Measurements from ENCODE around the gene SHKBP1.

SHKBP1 gene

DNA sequence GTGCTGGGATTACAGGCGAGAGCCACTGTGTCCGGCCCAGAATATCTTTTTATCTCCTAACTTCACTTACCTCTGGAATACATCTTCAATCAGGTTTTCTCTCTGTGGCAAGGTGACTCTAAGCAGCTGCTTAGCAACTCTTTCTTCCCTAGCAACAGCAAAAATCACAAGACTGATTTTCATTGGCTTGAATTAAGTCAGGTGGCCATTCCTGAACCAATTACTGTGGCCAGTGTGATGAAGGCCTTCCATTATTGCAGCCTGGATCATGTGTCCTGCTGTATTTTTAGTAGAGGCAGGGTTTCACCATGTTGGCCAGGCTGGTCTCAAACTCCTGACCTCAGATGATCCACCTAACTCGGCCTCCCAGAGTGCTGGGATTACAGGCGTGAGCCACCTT lies 15.5 kb downstream of the SHKBP1 start:
- WGBS (ENCODE audit: extremely low coverage, insufficient coverage, low lambda C conversion rate) = no CpG with 5 or more reads among the region's 4 CpGs
- no peak overlapping the region for H3K4me3 ChIP-seq (ENCODE audit: low read length)
- H2BK15ac ChIP-seq (replicated peaks; ENCODE audit: low read depth) = no peak overlapping the region
- no peak overlapping the region for H4K5ac ChIP-seq (ENCODE audit: low read length)
- no peak overlapping the region for H2AK5ac ChIP-seq (ENCODE audit: low read length)
- H4K8ac ChIP-seq (ENCODE audit: low read depth, low read length) = no peak overlapping the region
- no peak overlapping the region for H3K56ac ChIP-seq (ENCODE audit: low read length)
- H3K27me3 ChIP-seq (ENCODE audit: insufficient read depth, low read length, poor library complexity) = peaks cover under 1% of the 10 kb centered on the region
- no peak overlapping the region for H3K4ac ChIP-seq (ENCODE audit: low read depth, low read length)
- no peaks in the 10 kb centered on the region for H3K79me2 ChIP-seq (ENCODE audit: control insufficient read depth, insufficient read depth, low read length)
- DNase-seq = peak; percentile 79
- no peak overlapping the region for H3K4me2 ChIP-seq (ENCODE audit: low read length)
- no peak overlapping the region for H3K18ac ChIP-seq (ENCODE audit: low read length)
- H3K27ac ChIP-seq (ENCODE audit: low read depth, low read length) = no peak overlapping the region
- no peak overlapping the region for H3K9ac ChIP-seq (ENCODE audit: low read length)
- no peak overlapping the region for H2BK5ac ChIP-seq (ENCODE audit: low read length)
- no peaks in the 10 kb centered on the region for H3K79me1 ChIP-seq (ENCODE audit: low read length)
- no peak overlapping the region for H2BK120ac ChIP-seq (ENCODE audit: low read depth, low read length)
- H3K36me3 ChIP-seq (ENCODE audit: control insufficient read depth, insufficient read depth, low read length) = no peaks in the 10 kb centered on the region
- no peaks in the 10 kb centered on the region for H3K4me1 ChIP-seq (ENCODE audit: control insufficient read depth, low read depth, low read length)
- H3K23ac ChIP-seq (ENCODE audit: low read length) = no peak overlapping the region

DNA sequence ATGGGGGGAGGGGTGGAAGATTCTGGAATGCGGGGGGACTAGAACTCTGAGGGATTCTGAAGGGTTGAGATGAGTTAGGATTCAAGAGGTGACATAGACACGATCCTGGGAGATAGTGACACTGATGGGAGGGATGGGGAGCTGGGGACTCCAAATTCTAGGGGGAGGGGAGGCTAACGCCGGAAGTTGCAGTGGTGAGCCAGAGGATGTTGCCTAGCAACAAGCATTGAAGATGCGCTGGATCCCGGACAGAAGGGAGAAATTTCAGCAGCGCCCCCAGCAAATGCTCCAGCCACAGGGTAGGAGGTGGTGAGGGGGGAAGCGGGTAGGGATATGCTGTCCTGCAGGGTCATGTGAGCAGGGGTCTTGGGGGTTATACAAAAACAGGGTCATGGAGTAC lies 17.6 kb downstream of the SHKBP1 start:
- Histone ChIP-seq H3K4me3 (ENCODE audit: low read length) (no peak overlapping the region), H2BK5ac (ENCODE audit: low read length) (no peak overlapping the region), H3K27ac (ENCODE audit: low read depth, low read length) (no peak overlapping the region), H3K23ac (ENCODE audit: low read length) (no peak overlapping the region), H2AK5ac (ENCODE audit: low read length) (no peak overlapping the region), H3K36me3 (ENCODE audit: control insufficient read depth, insufficient read depth, low read length) (no peaks in the 10 kb centered on the region), H2BK120ac (ENCODE audit: low read depth, low read length) (no peak overlapping the region), H3K56ac (ENCODE audit: low read length) (no peak overlapping the region), H4K8ac (ENCODE audit: low read depth, low read length) (no peak overlapping the region), H3K4me2 (ENCODE audit: low read length) (no peak overlapping the region), H3K4ac (ENCODE audit: low read depth, low read length) (no peak overlapping the region), H3K9ac (ENCODE audit: low read length) (no peak overlapping the region), H3K18ac (ENCODE audit: low read length) (no peak overlapping the region), H2BK15ac (replicated peaks; ENCODE audit: low read depth) (no peak overlapping the region), H3K4me1 (ENCODE audit: control insufficient read depth, low read depth, low read length) (no peaks in the 10 kb centered on the region), H3K79me2 (ENCODE audit: control insufficient read depth, insufficient read depth, low read length) (no peaks in the 10 kb centered on the region), H3K79me1 (ENCODE audit: low read length) (no peaks in the 10 kb centered on the region), H3K27me3 (ENCODE audit: insufficient read depth, low read length, poor library complexity) (peaks cover 11% of the 10 kb centered on the region), H4K5ac (ENCODE audit: low read length) (no peak overlapping the region)
- DNase-seq = peak; percentile 73
- no CpG with 5 or more reads among the region's 8 CpGs for WGBS (ENCODE audit: extremely low coverage, insufficient coverage, low lambda C conversion rate)

DNA sequence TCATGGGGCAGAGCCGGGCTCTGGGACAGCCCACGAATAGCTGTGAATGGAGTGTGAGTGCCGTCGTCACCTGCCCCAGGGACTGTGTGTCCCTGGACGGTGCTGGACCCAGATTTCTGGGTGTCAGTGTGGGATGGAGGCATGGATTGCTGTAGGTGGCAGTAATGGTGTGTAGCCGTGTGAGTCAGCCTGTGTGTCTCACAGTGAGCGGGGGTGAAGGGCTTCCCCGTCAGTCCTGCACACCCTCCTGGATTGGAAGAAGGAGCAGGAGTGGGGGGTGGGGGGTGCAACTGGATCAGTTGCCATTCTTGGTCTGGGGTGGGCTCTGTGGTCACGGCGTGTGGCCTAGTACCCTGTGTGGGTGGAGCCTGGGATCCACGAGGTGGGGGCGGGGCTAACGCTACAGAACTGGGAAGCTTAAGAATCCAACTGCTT lies 18.0 kb downstream of the SHKBP1 start:
- H3K4ac ChIP-seq (ENCODE audit: low read depth, low read length) = no peak overlapping the region
- H2BK5ac ChIP-seq (ENCODE audit: low read length) = no peak overlapping the region
- no peak overlapping the region for H3K23ac ChIP-seq (ENCODE audit: low read length)
- H2BK15ac ChIP-seq (replicated peaks; ENCODE audit: low read depth) = no peak overlapping the region
- no peak for DNase-seq
- H3K36me3 ChIP-seq (ENCODE audit: control insufficient read depth, insufficient read depth, low read length) = no peaks in the 10 kb centered on the region
- no peaks in the 10 kb centered on the region for H3K79me1 ChIP-seq (ENCODE audit: low read length)
- no peak overlapping the region for H4K8ac ChIP-seq (ENCODE audit: low read depth, low read length)
- H2BK120ac ChIP-seq (ENCODE audit: low read depth, low read length) = no peak overlapping the region
- no CpG with 5 or more reads among the region's 13 CpGs for WGBS (ENCODE audit: extremely low coverage, insufficient coverage, low lambda C conversion rate)
- no peaks in the 10 kb centered on the region for H3K79me2 ChIP-seq (ENCODE audit: control insufficient read depth, insufficient read depth, low read length)
- no peak overlapping the region for H3K4me3 ChIP-seq (ENCODE audit: low read length)
- H3K4me1 ChIP-seq (ENCODE audit: control insufficient read depth, low read depth, low read length) = peaks cover under 1% of the 10 kb centered on the region
- H3K27me3 ChIP-seq (ENCODE audit: insufficient read depth, low read length, poor library complexity) = peaks cover 12% of the 10 kb centered on the region
- H2AK5ac ChIP-seq (ENCODE audit: low read length) = no peak overlapping the region
- H3K4me2 ChIP-seq (ENCODE audit: low read length) = no peak overlapping the region
- H3K9ac ChIP-seq (ENCODE audit: low read length) = no peak overlapping the region
- H3K27ac ChIP-seq (ENCODE audit: low read depth, low read length) = no peak overlapping the region
- H3K56ac ChIP-seq (ENCODE audit: low read length) = peak overlapping the region; percentile 34
- H3K18ac ChIP-seq (ENCODE audit: low read length) = no peak overlapping the region
- no peak overlapping the region for H4K5ac ChIP-seq (ENCODE audit: low read length)

DNA sequence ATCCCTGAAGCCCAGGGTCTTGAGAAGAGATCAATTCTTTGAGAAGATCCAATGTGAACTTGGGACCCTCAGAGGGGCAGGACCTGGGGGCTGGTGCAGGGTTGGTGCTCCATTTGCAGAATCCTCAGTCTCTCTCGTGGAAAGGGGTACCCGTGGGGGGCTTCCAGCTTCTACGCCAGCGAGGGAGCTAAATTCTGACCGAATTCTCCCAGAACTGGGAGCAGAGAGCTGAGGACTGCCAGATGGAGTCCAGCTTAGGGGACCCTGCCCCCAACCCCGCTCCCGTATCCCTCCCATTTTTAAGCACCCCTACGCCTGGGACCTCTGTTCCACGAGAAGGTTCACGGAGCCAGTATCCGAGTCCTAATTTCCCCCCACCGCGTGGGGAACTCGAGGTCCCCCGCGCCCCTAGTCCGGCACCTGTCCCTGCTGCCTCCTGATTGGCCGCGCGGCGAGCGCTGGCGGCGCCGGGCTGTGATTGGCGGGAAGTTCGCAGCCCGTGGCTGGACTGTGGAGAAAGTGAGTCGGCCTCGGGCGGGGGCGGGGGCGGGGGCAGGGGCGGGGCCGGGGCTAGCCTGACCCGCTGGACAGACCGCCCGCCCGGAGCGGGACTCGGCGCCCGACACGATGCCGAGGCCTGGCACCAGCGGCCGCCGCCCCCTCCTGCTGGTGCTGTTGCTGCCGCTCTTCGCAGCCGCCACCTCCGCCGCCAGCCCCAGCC lies 20.1 kb downstream of the SHKBP1 start:
- Histone ChIP-seq H3K18ac (ENCODE audit: low read length) (no peak overlapping the region), H3K36me3 (ENCODE audit: control insufficient read depth, insufficient read depth, low read length) (no peaks in the 10 kb centered on the region), H3K79me1 (ENCODE audit: low read length) (no peaks in the 10 kb centered on the region), H3K9ac (ENCODE audit: low read length) (peak overlapping the region; percentile 40), H3K27ac (ENCODE audit: low read depth, low read length) (no peak overlapping the region), H4K8ac (ENCODE audit: low read depth, low read length) (no peak overlapping the region), H3K27me3 (ENCODE audit: insufficient read depth, low read length, poor library complexity) (peaks cover 25% of the 10 kb centered on the region), H3K23ac (ENCODE audit: low read length) (no peak overlapping the region), H3K4me2 (ENCODE audit: low read length) (peak overlapping the region; percentile 10), H4K5ac (ENCODE audit: low read length) (no peak overlapping the region), H2BK5ac (ENCODE audit: low read length) (no peak overlapping the region), H3K4me3 (ENCODE audit: low read length) (no peak overlapping the region), H3K4me1 (ENCODE audit: control insufficient read depth, low read depth, low read length) (peaks cover 4% of the 10 kb centered on the region), H3K56ac (ENCODE audit: low read length) (peak overlapping the region; percentile 62), H3K4ac (ENCODE audit: low read depth, low read length) (no peak overlapping the region), H2BK15ac (replicated peaks; ENCODE audit: low read depth) (no peak overlapping the region), H2AK5ac (ENCODE audit: low read length) (no peak overlapping the region), H3K79me2 (ENCODE audit: control insufficient read depth, insufficient read depth, low read length) (no peaks in the 10 kb centered on the region), H2BK120ac (ENCODE audit: low read depth, low read length) (no peak overlapping the region)
- no peak for DNase-seq
- no CpG with 5 or more reads among the region's 53 CpGs for WGBS (ENCODE audit: extremely low coverage, insufficient coverage, low lambda C conversion rate)

DNA sequence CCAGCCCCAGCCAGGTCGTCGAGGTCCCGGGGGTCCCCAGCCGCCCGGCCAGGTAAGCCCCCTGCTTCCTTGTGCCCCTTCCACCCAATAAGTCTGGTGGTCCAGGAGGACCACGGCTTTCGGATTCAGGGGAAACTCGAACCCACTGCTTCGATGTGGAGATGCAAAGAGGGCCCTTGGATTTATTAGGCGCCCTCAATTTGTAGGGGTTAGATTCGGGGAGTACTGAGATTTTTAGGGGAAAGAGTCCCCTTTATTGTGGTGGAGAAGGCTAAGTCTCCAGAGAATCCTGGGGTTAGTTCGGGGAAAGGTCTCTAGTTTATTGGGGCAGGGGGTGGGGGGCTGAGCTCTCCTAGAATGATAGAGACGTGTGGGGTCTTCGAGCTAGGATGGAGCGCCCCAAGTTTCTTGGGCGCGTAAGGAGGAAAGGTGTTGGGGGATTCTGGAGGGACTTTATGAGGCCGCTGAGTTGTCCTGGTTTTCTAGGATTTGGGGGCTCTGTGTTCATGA lies 20.7 kb downstream of the SHKBP1 start:
- H3K9ac ChIP-seq (ENCODE audit: low read length) = peak overlapping the region; percentile 40
- no peaks in the 10 kb centered on the region for H3K79me1 ChIP-seq (ENCODE audit: low read length)
- H3K27me3 ChIP-seq (ENCODE audit: insufficient read depth, low read length, poor library complexity) = peaks cover 26% of the 10 kb centered on the region
- no peak for DNase-seq
- peak overlapping the region; percentile 10 for H3K4me2 ChIP-seq (ENCODE audit: low read length)
- H3K23ac ChIP-seq (ENCODE audit: low read length) = no peak overlapping the region
- no peak overlapping the region for H3K18ac ChIP-seq (ENCODE audit: low read length)
- no CpG with 5 or more reads among the region's 18 CpGs for WGBS (ENCODE audit: extremely low coverage, insufficient coverage, low lambda C conversion rate)
- peak overlapping the region; percentile 62 for H3K56ac ChIP-seq (ENCODE audit: low read length)
- no peak overlapping the region for H2BK5ac ChIP-seq (ENCODE audit: low read length)
- H3K36me3 ChIP-seq (ENCODE audit: control insufficient read depth, insufficient read depth, low read length) = no peaks in the 10 kb centered on the region
- no peak overlapping the region for H2BK15ac ChIP-seq (replicated peaks; ENCODE audit: low read depth)
- H2BK120ac ChIP-seq (ENCODE audit: low read depth, low read length) = no peak overlapping the region
- H2AK5ac ChIP-seq (ENCODE audit: low read length) = no peak overlapping the region
- H3K4ac ChIP-seq (ENCODE audit: low read depth, low read length) = no peak overlapping the region
- H3K27ac ChIP-seq (ENCODE audit: low read depth, low read length) = no peak overlapping the region
- peak overlapping the region; percentile 19 for H3K4me3 ChIP-seq (ENCODE audit: low read length)
- no peak overlapping the region for H4K5ac ChIP-seq (ENCODE audit: low read length)
- H4K8ac ChIP-seq (ENCODE audit: low read depth, low read length) = no peak overlapping the region
- H3K4me1 ChIP-seq (ENCODE audit: control insufficient read depth, low read depth, low read length) = peaks cover 4% of the 10 kb centered on the region
- no peaks in the 10 kb centered on the region for H3K79me2 ChIP-seq (ENCODE audit: control insufficient read depth, insufficient read depth, low read length)

Data from mesendoderm (in vitro differentiated cells).